ENCODE measurements around the gene CORO7.

Gene CORO7

GRCh38 chr16:4381935-4382794 lies 34.2 kb downstream of the CORO7 start:
- DNase-seq = no peak

- no peak for DNase-seq
Measured at GRCh38 chr16:4381072-4381934, 35.1 kb downstream of the CORO7 start.

GRCh38 chr16:4380119-4381063 lies 36.0 kb downstream of the CORO7 start:
- DNase-seq = no peak

- DNase-seq = no peak
Measured at GRCh38 chr16:4378999-4379690, 37.3 kb downstream of the CORO7 start.

- DNase-seq = no peak
Measured at GRCh38 chr16:4378161-4378666, 38.2 kb downstream of the CORO7 start.

- DNase-seq = no peak
Measured at GRCh38 chr16:4377573-4378154, 38.7 kb downstream of the CORO7 start.

- no peak for DNase-seq
Measured at GRCh38 chr16:4376893-4377572, 39.4 kb downstream of the CORO7 start.

GRCh38 chr16:4376126-4376892 lies 40.1 kb downstream of the CORO7 start:
- DNase-seq = no peak

GRCh38 chr16:4375717-4376116 lies 40.7 kb downstream of the CORO7 start:
- DNase-seq = no peak

- DNase-seq = no peak
Measured at GRCh38 chr16:4373909-4374742, 42.3 kb downstream of the CORO7 start.

- no peak for DNase-seq
Measured at GRCh38 chr16:4373356-4373908, 43.0 kb downstream of the CORO7 start.

- peak; percentile 77 for DNase-seq
Measured at GRCh38 chr16:4372578-4373355, 43.6 kb downstream of the CORO7 start.

GRCh38 chr16:4372001-4372577 lies 44.3 kb downstream of the CORO7 start:
- DNase-seq = no peak

- DNase-seq = no peak
Measured at GRCh38 chr16:4371357-4372000, 44.9 kb downstream of the CORO7 start, which contains the start of gene VASN. VASN (plus strand) TSS chr16:4371848; CDS start chr16:4380878, 9,030 bp downstream.

- DNase-seq = no peak
Measured at GRCh38 chr16:4370570-4371356, 45.6 kb downstream of the CORO7 start.

GRCh38 chr16:4370151-4370550 lies 46.2 kb downstream of the CORO7 start:
- no peak for DNase-seq

All from NCI-H526 treated with DMSO at 0.1 percent for 48 hours (cell line).